Astrocyte (in vitro differentiated cells and primary cell): ENCODE measurements around the gene SH3RF2. TPM values are rescaled to one million over a fixed set of nuclear protein-coding genes. Genes with fewer than 3 reads are reported as not detected.

Source experiments
- DNase-seq: peaks from one replicate; pipeline ENCODE4 v3.0.0-alpha.2; 2010; ENCODE audit warnings: low read depth
- FAIRE-seq: peaks from 2 replicates; lab custom pipeline; 2011; peaks lifted over from hg19 to GRCh38; lab: Jason Lieb, UNC
- H2AFZ ChIP-seq: 2 replicates; pipeline ENCODE4 v1.6.0; 2012; ENCODE audit warnings: low read depth, low read length, inconsistent platforms
- H3K27ac ChIP-seq: 2 replicates; pipeline ENCODE4 v1.5.1; 2011; ENCODE audit warnings: low read depth, low read length, inconsistent platforms
- H3K27me3 ChIP-seq: 2 replicates; pipeline ENCODE4 v1.6.0; 2011; ENCODE audit warnings: low read length, inconsistent platforms; ENCODE audit not compliant: insufficient read depth
- H3K36me3 ChIP-seq: 2 replicates; pipeline ENCODE4 v1.5.1; 2011; ENCODE audit warnings: low read length, inconsistent platforms; ENCODE audit not compliant: insufficient read depth
- H3K4me1 ChIP-seq: 2 replicates; pipeline ENCODE4 v1.5.1; 2011; ENCODE audit warnings: low read length, inconsistent platforms; ENCODE audit not compliant: insufficient read depth
- H3K4me2 ChIP-seq: 2 replicates; pipeline ENCODE4 v1.6.0; 2012; ENCODE audit warnings: low read length, inconsistent platforms
- H3K4me3 ChIP-seq: 2 replicates; pipeline ENCODE4 v1.5.1; 2011; ENCODE audit warnings: low read depth, mild to moderate bottlenecking, low read length, inconsistent platforms; ENCODE audit not compliant: insufficient read depth
- H3K79me2 ChIP-seq: 2 replicates; pipeline ENCODE4 v1.6.0; 2012; ENCODE audit warnings: mild to moderate bottlenecking, low read length, inconsistent platforms; ENCODE audit not compliant: insufficient read depth
- H3K9ac ChIP-seq: 2 replicates; pipeline ENCODE4 v1.6.0; 2012; ENCODE audit warnings: mild to moderate bottlenecking, low read length, inconsistent platforms
- H3K9me3 ChIP-seq: 2 replicates; pipeline ENCODE4 v1.5.1; 2012; ENCODE audit warnings: low read depth, mild to moderate bottlenecking, low read length, inconsistent platforms; ENCODE audit not compliant: insufficient read depth
- H4K20me1 ChIP-seq: 2 replicates; pipeline ENCODE4 v1.6.0; 2012; ENCODE audit warnings: low read length, inconsistent platforms; ENCODE audit not compliant: insufficient read depth
- H3K27ac Mint-ChIP-seq: one replicate; pipeline ENCODE4 v1.8.0; 2021; ENCODE audit warnings: mild to moderate bottlenecking, mixed read lengths; ENCODE audit not compliant: unreplicated experiment
- H3K27me3 Mint-ChIP-seq: one replicate; pipeline ENCODE4 v1.8.0; 2021; ENCODE audit warnings: low read depth, mixed read lengths; ENCODE audit not compliant: unreplicated experiment
- H3K36me3 Mint-ChIP-seq: one replicate; pipeline ENCODE4 v1.8.0; 2021; ENCODE audit warnings: low read depth, mixed read lengths; ENCODE audit not compliant: unreplicated experiment
- H3K4me1 Mint-ChIP-seq: one replicate; pipeline ENCODE4 v1.8.0; 2021; ENCODE audit warnings: low read depth, mixed read lengths; ENCODE audit not compliant: unreplicated experiment
- H3K4me3 Mint-ChIP-seq: one replicate; pipeline ENCODE4 v1.8.0; 2021; ENCODE audit warnings: mild to moderate bottlenecking, moderate library complexity, mixed read lengths; ENCODE audit not compliant: unreplicated experiment
- H3K9me3 Mint-ChIP-seq: one replicate; pipeline ENCODE4 v1.8.0; 2021; ENCODE audit warnings: mild to moderate bottlenecking, mixed read lengths; ENCODE audit not compliant: unreplicated experiment
- EZH2 ChIP-seq: IDR thresholded peaks from 2 replicates; pipeline ENCODE4 v1.6.1; 2012; ENCODE audit warnings: mild to moderate bottlenecking, low read length, inconsistent platforms; ENCODE audit not compliant: insufficient read depth
- total RNA-seq: library from RNA; stranded (reverse); gene quantifications from 2 replicates; pipeline ENCODE4 v1.2.1, GENCODE V29; 2021
- TF ChIP-seq, protein P1 (sequence below): IDR thresholded peaks from 2 replicates; pipeline ENCODE4 v1.5.1; 2011; ENCODE audit warnings: low read depth, mild to moderate bottlenecking, inconsistent platforms, low read length, moderate library complexity; ENCODE audit not compliant: insufficient read depth

Gene SH3RF2
- total RNA-seq, 1 donor from 2014 or later = 12.3 TPM

DNA sequence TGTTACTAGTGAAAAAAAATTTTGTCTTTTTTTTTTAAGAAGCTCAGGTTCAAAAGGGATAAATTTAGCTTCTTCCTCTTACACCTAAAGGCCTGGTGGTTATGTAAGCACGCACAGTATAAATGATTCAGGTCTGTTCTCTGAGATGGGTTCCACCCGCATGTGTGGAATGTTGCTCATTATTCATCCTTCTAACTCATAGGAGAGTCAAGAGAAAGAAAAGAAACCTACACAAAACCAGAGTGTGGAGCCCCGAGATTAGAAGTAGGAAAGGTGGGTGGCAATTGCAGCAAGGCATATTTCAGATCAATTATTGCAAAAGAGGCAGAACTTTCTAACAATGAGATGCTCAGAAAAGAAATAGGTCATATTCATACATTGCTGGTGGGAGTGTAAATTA, 155.5 kb downstream of the SH3RF2 start:
- H3K9me3 Mint-ChIP-seq = no peaks in the 10 kb centered on the region
- H3K4me3 Mint-ChIP-seq = no peak overlapping the region
- no peak overlapping the region for H3K9ac ChIP-seq
- DNase-seq (peak; percentile 36), FAIRE-seq (no peak)
- H3K27me3 Mint-ChIP-seq = no peaks in the 10 kb centered on the region
- H2AFZ ChIP-seq = no peak overlapping the region
- TF ChIP-seq EZH2 = no peak
- TF ChIP-seq, protein P1, sequence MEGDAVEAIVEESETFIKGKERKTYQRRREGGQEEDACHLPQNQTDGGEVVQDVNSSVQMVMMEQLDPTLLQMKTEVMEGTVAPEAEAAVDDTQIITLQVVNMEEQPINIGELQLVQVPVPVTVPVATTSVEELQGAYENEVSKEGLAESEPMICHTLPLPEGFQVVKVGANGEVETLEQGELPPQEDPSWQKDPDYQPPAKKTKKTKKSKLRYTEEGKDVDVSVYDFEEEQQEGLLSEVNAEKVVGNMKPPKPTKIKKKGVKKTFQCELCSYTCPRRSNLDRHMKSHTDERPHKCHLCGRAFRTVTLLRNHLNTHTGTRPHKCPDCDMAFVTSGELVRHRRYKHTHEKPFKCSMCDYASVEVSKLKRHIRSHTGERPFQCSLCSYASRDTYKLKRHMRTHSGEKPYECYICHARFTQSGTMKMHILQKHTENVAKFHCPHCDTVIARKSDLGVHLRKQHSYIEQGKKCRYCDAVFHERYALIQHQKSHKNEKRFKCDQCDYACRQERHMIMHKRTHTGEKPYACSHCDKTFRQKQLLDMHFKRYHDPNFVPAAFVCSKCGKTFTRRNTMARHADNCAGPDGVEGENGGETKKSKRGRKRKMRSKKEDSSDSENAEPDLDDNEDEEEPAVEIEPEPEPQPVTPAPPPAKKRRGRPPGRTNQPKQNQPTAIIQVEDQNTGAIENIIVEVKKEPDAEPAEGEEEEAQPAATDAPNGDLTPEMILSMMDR = no peak
- H3K9me3 ChIP-seq = no peaks in the 10 kb centered on the region
- H3K27me3 ChIP-seq = no peaks in the 10 kb centered on the region
- no peaks in the 10 kb centered on the region for H3K79me2 ChIP-seq
- H3K4me1 ChIP-seq = no peaks in the 10 kb centered on the region
- H3K4me3 ChIP-seq = no peak overlapping the region
- H3K4me2 ChIP-seq = no peak overlapping the region
- H3K27ac Mint-ChIP-seq = no peak overlapping the region
- H4K20me1 ChIP-seq = no peaks in the 10 kb centered on the region
- peaks cover 9% of the 10 kb centered on the region for H3K36me3 Mint-ChIP-seq
- no peak overlapping the region for H3K27ac ChIP-seq
- H3K36me3 ChIP-seq = no peaks in the 10 kb centered on the region
- H3K4me1 Mint-ChIP-seq = peaks cover 3% of the 10 kb centered on the region

DNA sequence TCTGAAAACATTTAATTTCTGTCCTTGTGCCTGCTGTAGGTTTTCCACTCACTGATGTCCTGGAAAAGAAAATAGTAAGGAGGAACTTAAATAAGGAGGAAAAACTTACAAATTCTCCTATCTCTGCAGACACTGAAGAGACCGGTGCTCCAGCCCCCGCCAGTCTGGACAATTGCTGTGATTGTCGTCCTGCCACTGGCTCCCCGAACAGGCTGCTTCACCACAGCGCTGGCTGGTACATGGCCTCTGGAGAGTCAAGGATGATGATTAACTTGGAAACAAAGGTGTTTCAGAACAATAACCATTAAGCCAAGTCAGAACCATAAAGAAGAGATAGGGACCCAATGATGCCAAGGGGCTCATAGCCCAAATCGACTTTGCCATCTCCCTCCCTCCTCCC, 161.7 kb downstream of the SH3RF2 start:
- no peaks in the 10 kb centered on the region for H3K79me2 ChIP-seq
- no peaks in the 10 kb centered on the region for H3K4me1 Mint-ChIP-seq

DNA sequence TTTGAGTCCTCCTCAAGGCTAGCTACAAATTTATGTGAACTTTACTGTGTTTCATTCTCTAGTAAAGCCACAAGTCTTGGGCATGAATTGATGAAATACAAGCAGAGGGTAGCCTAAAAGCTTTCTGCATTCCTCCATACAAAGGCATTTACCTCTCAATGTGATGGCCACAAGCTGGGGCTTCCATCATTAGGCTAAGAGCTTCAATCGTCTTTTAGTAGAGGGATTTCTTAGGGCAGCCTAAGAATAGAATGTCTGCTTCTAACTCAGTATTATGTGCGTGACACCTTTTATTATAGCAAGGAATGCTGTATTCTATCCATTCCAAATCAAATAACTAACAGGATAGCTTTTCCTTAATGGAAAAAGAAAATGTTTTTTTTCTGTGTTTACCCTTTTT, 165.3 kb downstream of the SH3RF2 start:
- Histone ChIP-seq H3K27me3 (no peaks in the 10 kb centered on the region), H3K4me3 (no peak overlapping the region), H2AFZ (no peak overlapping the region), H3K4me1 (no peaks in the 10 kb centered on the region), H3K9ac (no peak overlapping the region), H3K79me2 (no peaks in the 10 kb centered on the region), H4K20me1 (no peaks in the 10 kb centered on the region), H3K4me2 (no peak overlapping the region), H3K9me3 (no peaks in the 10 kb centered on the region), H3K36me3 (no peaks in the 10 kb centered on the region), H3K27ac (no peak overlapping the region)
- TF ChIP-seq EZH2 = no peak
- TF ChIP-seq, protein P1 = no peak
- Mint-ChIP-seq H3K4me1 (no peaks in the 10 kb centered on the region), H3K36me3 (peaks cover 11% of the 10 kb centered on the region), H3K27ac (no peak overlapping the region), H3K9me3 (no peaks in the 10 kb centered on the region), H3K4me3 (no peak overlapping the region), H3K27me3 (no peaks in the 10 kb centered on the region)
- FAIRE-seq (no peak), DNase-seq (no peak)

More for the DNA sequence above, 161.7 kb downstream of the SH3RF2 start:
- Histone ChIP-seq H3K27me3 (no peaks in the 10 kb centered on the region), H2AFZ (no peak overlapping the region), H3K9ac (no peak overlapping the region), H3K4me3 (no peak overlapping the region), H4K20me1 (no peaks in the 10 kb centered on the region), H3K27ac (no peak overlapping the region), H3K4me2 (no peak overlapping the region), H3K9me3 (no peaks in the 10 kb centered on the region), H3K4me1 (no peaks in the 10 kb centered on the region), H3K36me3 (no peaks in the 10 kb centered on the region)
- H3K27ac Mint-ChIP-seq = no peak overlapping the region
- H3K9me3 Mint-ChIP-seq = no peaks in the 10 kb centered on the region
- TF ChIP-seq EZH2 = no peak
- TF ChIP-seq, protein P1 = no peak
- peaks cover 7% of the 10 kb centered on the region for H3K36me3 Mint-ChIP-seq
- FAIRE-seq (no peak), DNase-seq (no peak)
- H3K27me3 Mint-ChIP-seq = no peaks in the 10 kb centered on the region
- no peak overlapping the region for H3K4me3 Mint-ChIP-seq
